ENCODE results near the gene ATG9B. TPM values are rescaled to one million over a fixed set of nuclear protein-coding genes. Genes with fewer than 3 reads are reported as not detected.
"Not testable (repeated sequence)": the region's sequence is repeated elsewhere in the genome, so short reads cannot be mapped to it uniquely, and the experiment has no call there.

Gene ATG9B
- total RNA-seq, 2 experiments from 2014 or later = 3.5 to 4.6 TPM

DNA sequence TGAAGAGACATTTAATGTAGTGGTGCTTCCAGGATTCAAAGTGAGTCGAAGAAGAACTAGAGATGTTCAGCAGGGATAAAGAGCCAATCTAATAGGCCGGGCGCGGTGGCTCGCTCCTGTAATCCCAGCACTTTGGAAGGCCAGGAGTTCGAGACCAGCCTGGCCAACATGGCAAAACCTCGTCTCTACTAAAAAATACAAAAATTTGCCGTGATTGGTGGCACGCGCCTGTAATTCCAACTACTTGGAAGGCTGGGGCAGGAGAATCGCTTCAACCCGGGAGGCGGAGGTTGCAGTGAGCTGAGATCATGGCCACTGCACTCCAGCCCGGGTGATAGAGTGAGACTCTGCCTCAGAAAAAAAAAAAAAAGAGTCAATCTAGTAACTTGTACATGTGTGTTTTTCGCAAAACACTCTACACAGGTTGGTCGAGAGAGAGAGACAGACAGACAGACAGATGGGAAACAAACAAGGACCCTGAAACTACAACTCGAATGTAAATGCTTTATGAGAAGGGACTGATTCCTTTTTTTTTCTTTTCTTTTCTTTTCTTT lies 4.7 kb upstream of the ATG9B start:
- ChIA-PET POLR2A (interaction anchor here (0.6 to 1.5 kb wide), 5 partner anchors 10 to 35 kb away, joined by 3 to 11 read pairs (median 9); no protein-coding TSS in a partner anchor), CTCF (interaction anchor here (0.9 to 3.2 kb wide), 18 partner anchors 10 to 250 kb away, joined by 3 to 33 read pairs (median 5); partner anchors contain the start of gene TMUB1)
- DNase-seq = no peak
- peak overlapping the region; percentile 90 for H3K27ac Mint-ChIP-seq
- H3K4me1 Mint-ChIP-seq (ENCODE audit: low read depth) = peaks cover 18% of the 10 kb centered on the region
- no peaks in the 10 kb centered on the region for H3K9me3 Mint-ChIP-seq
- H3K27me3 Mint-ChIP-seq = no peaks in the 10 kb centered on the region
- intact Hi-C loops (cut with micrococcal nuclease) = loop anchor here (1.0 to 2.0 kb wide), 5 partner anchors 10 to 82 kb away; partner anchors contain the start of gene TMUB1
- peak overlapping the region; percentile 94 for H3K4me3 Mint-ChIP-seq
- H3K36me3 Mint-ChIP-seq = peaks cover 2% of the 10 kb centered on the region

DNA sequence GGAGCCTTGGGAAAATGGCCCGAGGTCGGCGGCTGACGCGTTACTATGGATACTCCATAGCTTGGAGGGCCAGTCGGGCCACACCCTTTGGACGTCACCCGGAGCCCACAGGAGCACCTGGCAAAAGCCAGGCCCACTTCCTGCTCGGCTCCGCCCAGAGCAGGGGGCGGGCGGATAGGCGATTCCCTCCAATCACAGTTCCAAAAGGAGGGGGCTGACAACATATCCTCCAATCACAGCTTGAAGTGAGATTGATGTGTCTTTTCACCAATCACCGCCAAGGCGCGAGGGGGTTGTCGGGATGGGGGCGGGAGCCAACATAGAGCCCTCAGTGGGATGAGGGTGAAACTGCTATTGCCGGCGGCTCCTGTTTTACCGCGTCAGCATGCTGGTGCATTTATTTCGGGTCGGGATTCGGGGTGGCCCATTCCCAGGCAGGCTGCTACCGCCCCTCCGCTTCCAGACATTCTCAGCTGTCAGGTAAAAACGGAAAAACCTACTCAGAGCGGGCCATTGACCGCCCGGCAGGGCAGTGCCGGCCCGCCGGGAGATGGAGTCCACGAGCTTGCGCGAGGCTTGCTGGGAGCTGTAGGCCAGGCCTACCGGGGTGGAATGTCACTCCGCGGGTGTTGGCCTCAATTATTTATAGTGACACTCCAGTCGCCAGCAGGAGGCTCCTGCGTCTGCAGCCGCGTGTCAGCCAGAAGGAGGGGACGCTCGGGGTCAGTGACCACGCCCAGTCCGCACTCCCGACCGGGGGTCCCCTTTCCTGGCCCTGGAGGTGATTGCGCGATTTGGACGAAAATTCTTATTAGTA lies 4.0 kb upstream of the ATG9B start, which contains the start of gene ABCB8:
ABCB8 (plus strand) TSS at position 320 of the 817 bp plus-strand sequence; CDS start at position 386, 66 bp downstream.
- ChIA-PET CTCF (interaction anchor here (0.7 to 3.2 kb wide), 24 partner anchors 9 to 250 kb away, joined by 3 to 33 read pairs (median 5); partner anchors contain the start of genes SLC4A2 and TMUB1), POLR2A (interaction anchor here (0.7 to 1.5 kb wide), 4 partner anchors 10 to 18 kb away, joined by 3 to 11 read pairs (median 9); no protein-coding TSS in a partner anchor)
- no peaks in the 10 kb centered on the region for H3K9me3 Mint-ChIP-seq
- DNase-seq = peak; percentile 99
- peaks cover 2% of the 10 kb centered on the region for H3K36me3 Mint-ChIP-seq
- peaks cover 18% of the 10 kb centered on the region for H3K4me1 Mint-ChIP-seq (ENCODE audit: low read depth)
- intact Hi-C loops (cut with micrococcal nuclease) = loop anchor here (1.0 to 2.0 kb wide), 5 partner anchors 11 to 82 kb away; partner anchors contain the start of gene TMUB1
- peak within 1 kb of the TSS; percentile 94 for H3K4me3 Mint-ChIP-seq
- peak within 1 kb of the TSS; percentile 90 for H3K27ac Mint-ChIP-seq
- no peaks in the 10 kb centered on the region for H3K27me3 Mint-ChIP-seq

DNA sequence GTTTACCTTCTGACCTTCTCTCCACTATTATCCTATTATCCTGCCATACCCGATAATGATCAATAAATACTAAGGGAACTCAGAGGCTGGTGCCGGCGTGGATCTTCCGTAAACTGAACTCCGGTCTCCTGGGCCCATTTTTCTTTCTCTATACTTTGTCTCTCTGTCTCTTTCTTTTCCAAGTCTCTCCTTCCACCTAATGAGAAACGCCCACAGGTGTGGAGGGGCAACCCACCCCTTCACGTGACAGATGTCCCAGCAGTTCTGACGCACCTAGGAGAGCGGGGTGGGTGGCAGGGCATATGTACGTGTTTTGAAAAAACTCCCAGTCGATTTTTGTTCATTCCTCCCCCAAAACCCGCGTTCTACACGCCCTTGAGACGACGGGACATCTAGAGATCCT lies 3.4 kb upstream of the ATG9B start:
- POLR2A ChIA-PET = interaction anchor here (1.5 kb wide), 3 partner anchors 9 to 17 kb away, joined by 9 to 11 read pairs (median 9); no protein-coding TSS in a partner anchor
- Mint-ChIP-seq H3K27ac (peak overlapping the region; percentile 90), H3K4me3 (peak overlapping the region; percentile 94), H3K4me1 (ENCODE audit: low read depth) (peaks cover 18% of the 10 kb centered on the region)
- H3K9me3 Mint-ChIP-seq, DNase-seq, H3K36me3 Mint-ChIP-seq, H3K27me3 Mint-ChIP-seq: not testable (repeated sequence)
- intact Hi-C loops (cut with micrococcal nuclease) = loop anchor here (1.0 to 2.0 kb wide), 5 partner anchors 12 to 83 kb away; partner anchors contain the start of gene TMUB1
- CTCF ChIA-PET = interaction anchor here (0.7 to 3.2 kb wide), 19 partner anchors 9 to 249 kb away, joined by 3 to 33 read pairs (median 6); partner anchors contain the start of genes SLC4A2 and TMUB1

DNA sequence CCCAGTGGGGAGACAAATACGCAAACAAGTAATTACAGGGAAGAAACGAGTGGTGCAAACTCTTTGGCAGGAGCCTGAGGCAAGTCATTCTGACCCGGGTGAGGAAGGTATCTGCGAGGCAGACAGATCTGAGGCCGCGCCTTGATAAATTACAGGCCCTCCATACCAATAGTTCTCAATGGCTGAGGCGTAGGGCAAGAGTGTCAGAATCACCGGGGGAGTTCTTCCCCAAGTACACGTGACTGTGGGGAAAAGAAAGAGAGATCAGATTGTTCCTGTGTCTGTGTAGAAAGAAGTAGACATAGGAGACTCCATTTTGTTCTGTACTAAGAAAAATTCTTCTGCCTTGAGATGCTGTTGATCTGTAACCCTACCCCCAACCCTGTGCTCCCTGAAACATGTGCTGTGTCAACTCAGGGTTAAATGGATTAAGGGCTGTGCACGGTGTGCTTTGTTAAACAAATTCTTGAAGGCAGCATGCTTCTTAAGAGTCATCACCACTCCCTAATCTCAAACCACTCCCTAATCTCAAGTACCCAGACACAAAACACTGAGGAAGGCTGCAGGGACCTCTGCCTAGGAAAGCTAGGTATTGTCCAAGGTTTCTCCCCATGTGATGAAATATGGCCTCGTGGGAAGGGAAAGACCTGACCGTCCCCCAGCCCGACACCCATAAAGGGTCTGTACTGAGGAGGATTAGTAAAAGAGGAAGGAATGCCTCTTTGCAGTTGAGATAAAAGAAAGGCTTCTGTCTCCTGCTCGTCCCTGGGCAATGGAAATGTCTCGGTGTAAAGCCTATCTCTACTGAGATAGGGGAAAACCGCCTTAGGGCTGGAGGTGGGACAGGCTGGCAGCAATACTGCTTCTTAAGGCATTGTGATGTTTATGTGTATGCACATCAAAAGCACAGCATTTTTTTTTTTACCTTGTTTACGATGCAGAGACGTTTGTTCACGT lies 2.8 kb upstream of the ATG9B start:
- POLR2A ChIA-PET = interaction anchor here (1.0 to 1.5 kb wide), 4 partner anchors 9 to 17 kb away, joined by 3 to 11 read pairs (median 9); no protein-coding TSS in a partner anchor
- H3K4me1 Mint-ChIP-seq (ENCODE audit: low read depth) = peaks cover 18% of the 10 kb centered on the region

DNA sequence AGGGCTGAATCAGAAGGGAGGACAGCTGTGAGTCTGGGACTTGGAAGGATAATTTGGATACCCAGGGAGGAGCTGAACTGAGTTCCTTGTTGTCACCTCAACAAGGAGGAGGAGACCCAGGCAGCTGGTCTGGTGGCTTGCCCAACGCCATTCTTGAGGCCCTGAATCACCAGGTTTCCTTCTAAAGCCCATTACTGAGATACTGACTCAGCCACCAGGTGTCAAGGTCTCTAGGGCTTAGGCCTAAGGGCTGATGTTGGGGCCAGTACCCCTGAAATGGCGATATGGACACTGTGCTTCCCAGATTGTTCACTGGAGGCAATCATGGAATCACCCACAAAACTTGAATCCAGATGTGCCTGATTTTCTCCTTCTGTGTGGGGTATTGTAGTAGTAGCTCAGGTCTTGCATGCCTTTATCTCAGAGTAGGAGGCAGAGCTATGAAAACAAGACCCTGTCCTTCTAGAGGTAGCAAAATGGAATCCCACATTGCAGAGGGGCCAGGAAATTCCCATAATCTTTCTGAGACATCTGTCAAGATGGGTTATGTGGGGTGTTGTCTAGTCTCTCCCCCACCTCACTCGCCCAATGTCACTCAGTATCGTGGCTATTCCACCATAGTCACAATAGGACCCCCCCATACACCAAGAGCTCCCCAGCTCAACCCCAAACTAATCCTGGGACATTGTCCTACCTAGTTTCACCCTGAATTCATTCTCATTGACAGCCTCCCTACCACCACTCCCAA lies 1.8 kb upstream of the ATG9B start:
- peaks cover 18% of the 10 kb centered on the region for H3K4me1 Mint-ChIP-seq (ENCODE audit: low read depth)
- intact Hi-C loops (cut with micrococcal nuclease) = no loop called here
- H3K9me3 Mint-ChIP-seq = no peaks in the 10 kb centered on the region
- POLR2A ChIA-PET = interaction anchor here (1.0 to 1.7 kb wide), 2 partner anchors 16 to 55 kb away, joined by 3 read pairs; partner anchors contain the start of gene FASTK
- no peak overlapping the region for H3K27ac Mint-ChIP-seq
- H3K27me3 Mint-ChIP-seq = peaks cover 2% of the 10 kb centered on the region
- H3K36me3 Mint-ChIP-seq = peaks cover 2% of the 10 kb centered on the region
- CTCF ChIA-PET = interaction anchor here (1.2 kb wide), 1 partner anchor 8 kb away, joined by 7 read pairs; no protein-coding TSS in a partner anchor
- no peak overlapping the region for H3K4me3 Mint-ChIP-seq
- no peak for DNase-seq

More for the DNA sequence above, 2.8 kb upstream of the ATG9B start:
- H3K27ac Mint-ChIP-seq = peak overlapping the region; percentile 90
- DNase-seq; H3K9me3 Mint-ChIP-seq; H3K27me3 Mint-ChIP-seq; intact Hi-C loops (cut with micrococcal nuclease); H3K36me3 Mint-ChIP-seq: not testable (repeated sequence)
- peak overlapping the region; percentile 94 for H3K4me3 Mint-ChIP-seq
- CTCF ChIA-PET = interaction anchor here (1.2 to 3.2 kb wide), 11 partner anchors 8 to 97 kb away, joined by 5 to 33 read pairs (median 7); partner anchors contain the start of genes SLC4A2 and TMUB1

DNA sequence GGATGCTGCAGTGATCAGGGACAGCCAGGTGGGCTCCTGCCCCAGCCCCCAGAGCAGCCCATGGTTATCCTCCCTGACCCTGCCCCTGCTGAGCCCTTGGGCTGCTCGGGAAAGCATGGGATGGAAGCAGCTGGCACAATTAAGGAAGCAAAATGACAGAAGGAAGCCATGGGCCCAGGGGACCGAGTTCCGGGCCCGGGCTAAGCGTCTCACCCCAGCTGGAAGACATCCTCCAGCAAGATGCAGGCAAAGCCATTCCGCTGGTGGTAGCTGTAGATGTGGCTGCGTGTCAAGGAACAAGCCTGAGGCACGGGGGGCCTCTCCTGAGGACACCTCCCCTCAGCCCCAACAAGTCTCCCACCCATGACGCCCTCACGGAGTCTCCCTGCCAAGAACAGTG lies 1.1 kb downstream of the ATG9B start:
- POLR2A ChIA-PET = interaction anchor here (1.2 kb wide), 1 partner anchor 12 kb away, joined by 4 read pairs; no protein-coding TSS in a partner anchor

DNA sequence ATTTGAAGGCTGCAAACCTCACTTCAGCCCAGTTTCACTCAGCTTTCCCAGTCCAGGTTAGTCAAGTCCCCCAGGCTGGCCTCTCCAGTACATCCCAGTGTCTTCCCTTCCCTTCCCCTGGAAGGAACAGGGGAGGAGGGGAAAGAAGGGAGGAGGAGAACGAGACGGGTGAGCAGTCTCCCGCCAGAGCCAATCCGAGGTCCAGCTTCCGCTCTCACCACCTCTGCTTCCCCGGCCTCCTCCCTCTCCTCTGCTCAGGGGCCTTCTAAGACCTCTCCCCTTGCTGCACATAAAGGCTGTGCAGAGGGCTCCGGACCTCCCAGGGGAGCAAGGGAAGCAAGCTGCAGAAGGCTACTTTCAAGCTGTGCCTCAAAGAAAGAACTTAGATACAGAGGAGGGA lies 4.1 kb downstream of the ATG9B start:
- POLR2A ChIA-PET = interaction anchor here (0.6 kb wide), 1 partner anchor 662 kb away, joined by 6 read pairs; no protein-coding TSS in a partner anchor
- intact Hi-C loops (cut with micrococcal nuclease) = no loop called here
- CTCF ChIA-PET = interaction anchor here (0.6 to 4.4 kb wide), 5 partner anchors 8 to 720 kb away, joined by 3 to 78 read pairs (median 3); partner anchors contain the start of gene ABCB8
- Mint-ChIP-seq H3K9me3 (no peaks in the 10 kb centered on the region), H3K4me1 (ENCODE audit: low read depth) (peaks cover 31% of the 10 kb centered on the region), H3K4me3 (no peak overlapping the region), H3K36me3 (no peaks in the 10 kb centered on the region), H3K27ac (no peak overlapping the region), H3K27me3 (peaks cover 11% of the 10 kb centered on the region)
- no peak for DNase-seq

More for the DNA sequence above, 1.1 kb downstream of the ATG9B start:
- peaks cover 11% of the 10 kb centered on the region for H3K27me3 Mint-ChIP-seq
- intact Hi-C loops (cut with micrococcal nuclease) = no loop called here
- CTCF ChIA-PET = no interaction called here
- no peak for DNase-seq
- peaks cover 17% of the 10 kb centered on the region for H3K4me1 Mint-ChIP-seq (ENCODE audit: low read depth)
- no peak overlapping the region for H3K27ac Mint-ChIP-seq
- no peak overlapping the region for H3K4me3 Mint-ChIP-seq
- no peaks in the 10 kb centered on the region for H3K9me3 Mint-ChIP-seq
- no peaks in the 10 kb centered on the region for H3K36me3 Mint-ChIP-seq

DNA sequence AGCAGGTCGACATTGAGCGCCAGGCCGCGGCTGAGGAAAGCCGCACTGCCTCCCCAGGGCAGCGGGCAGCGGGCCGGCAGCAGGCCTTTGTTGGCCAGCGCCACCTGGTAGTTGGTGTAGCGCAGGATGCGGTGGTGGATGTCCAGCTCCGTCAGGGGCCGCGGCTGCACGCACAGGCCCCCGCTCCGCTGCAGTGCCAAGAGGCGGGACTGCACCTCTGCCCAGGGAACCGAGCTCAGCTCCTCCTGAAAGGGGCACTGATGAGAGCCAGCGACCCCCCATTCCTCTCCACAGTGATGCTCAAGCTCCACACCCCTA lies 5.2 kb downstream of the ATG9B start:
- Mint-ChIP-seq H3K4me3 (no peak overlapping the region), H3K36me3 (no peaks in the 10 kb centered on the region), H3K9me3 (no peaks in the 10 kb centered on the region), H3K27me3 (peaks cover 11% of the 10 kb centered on the region), H3K27ac (no peak overlapping the region), H3K4me1 (ENCODE audit: low read depth) (peaks cover 42% of the 10 kb centered on the region)
- POLR2A ChIA-PET = interaction anchor here (1.0 to 2.1 kb wide), 4 partner anchors 9 to 62 kb away, joined by 4 to 9 read pairs (median 6); partner anchors contain the start of genes ABCB8 and FASTK
- DNase-seq = no peak
- CTCF ChIA-PET = interaction anchor here (0.9 to 4.4 kb wide), 22 partner anchors 9 to 121 kb away, joined by 3 to 78 read pairs (median 6); partner anchors contain the start of genes ABCB8, AGAP3 and NOS3
- intact Hi-C loops (cut with micrococcal nuclease) = loop anchor here (2.0 kb wide), 1 partner anchor 56 kb away; no protein-coding TSS in a partner anchor

DNA sequence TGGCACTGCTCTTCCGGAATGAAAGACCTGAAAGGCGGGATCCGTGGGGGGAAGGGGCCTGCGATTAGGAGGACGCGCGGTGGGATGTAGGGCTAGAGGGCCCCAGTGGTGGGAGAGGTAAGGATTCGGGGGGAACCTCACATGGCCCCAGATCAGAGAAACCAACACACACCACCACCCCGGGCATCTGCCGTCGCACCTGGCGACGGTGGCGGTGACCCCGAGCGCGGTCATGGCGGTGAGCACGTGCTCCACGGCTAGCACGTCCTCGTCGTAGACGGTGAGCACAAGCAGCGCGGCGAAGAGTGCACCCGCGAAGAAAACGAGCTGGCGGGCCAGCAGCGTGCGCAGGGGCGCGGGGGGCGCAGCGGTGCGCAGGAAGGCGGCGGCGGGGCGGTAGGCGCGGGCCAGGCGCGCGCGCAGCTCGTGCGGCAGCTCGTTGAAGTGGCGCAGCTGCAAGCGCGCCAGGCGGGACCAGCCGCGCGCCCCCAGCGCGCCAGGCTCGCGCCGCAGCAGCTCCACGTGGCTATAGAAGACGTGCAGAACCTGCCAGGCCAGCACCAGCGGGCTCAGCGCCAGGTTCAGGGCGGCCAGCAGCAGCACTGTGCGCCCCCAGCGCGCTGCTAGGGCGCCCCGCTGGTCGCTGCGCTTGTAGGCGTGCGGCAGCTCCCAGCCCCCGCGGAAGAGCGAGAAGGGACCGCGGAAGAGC lies 5.7 kb downstream of the ATG9B start:
- H3K9me3 Mint-ChIP-seq = no peaks in the 10 kb centered on the region

More for the DNA sequence above, 5.7 kb downstream of the ATG9B start:
- Mint-ChIP-seq H3K36me3 (no peaks in the 10 kb centered on the region), H3K27ac (no peak overlapping the region), H3K4me3 (peak overlapping the region; percentile 63), H3K4me1 (ENCODE audit: low read depth) (peaks cover 43% of the 10 kb centered on the region), H3K27me3 (peaks cover 11% of the 10 kb centered on the region)
- intact Hi-C loops (cut with micrococcal nuclease) = loop anchor here (1.0 to 2.0 kb wide), 2 partner anchors 56 to 120 kb away; no protein-coding TSS in a partner anchor
- POLR2A ChIA-PET = interaction anchor here (0.6 to 2.1 kb wide), 6 partner anchors 10 to 214 kb away, joined by 3 to 9 read pairs (median 4); partner anchors contain the start of genes ABCB8 and FASTK
- peak; percentile 48 for DNase-seq
- CTCF ChIA-PET = interaction anchor here (0.6 to 4.4 kb wide), 29 partner anchors 8 to 240 kb away, joined by 3 to 78 read pairs (median 4); partner anchors contain the start of genes ABCB8, AGAP3 and NOS3

Data from activated CD4-positive, alpha-beta memory T cell treated with anti-CD3 and anti-CD28 coated beads for 36 hours (primary cell).